ENCODE measurements around the gene MLX.

DNA sequence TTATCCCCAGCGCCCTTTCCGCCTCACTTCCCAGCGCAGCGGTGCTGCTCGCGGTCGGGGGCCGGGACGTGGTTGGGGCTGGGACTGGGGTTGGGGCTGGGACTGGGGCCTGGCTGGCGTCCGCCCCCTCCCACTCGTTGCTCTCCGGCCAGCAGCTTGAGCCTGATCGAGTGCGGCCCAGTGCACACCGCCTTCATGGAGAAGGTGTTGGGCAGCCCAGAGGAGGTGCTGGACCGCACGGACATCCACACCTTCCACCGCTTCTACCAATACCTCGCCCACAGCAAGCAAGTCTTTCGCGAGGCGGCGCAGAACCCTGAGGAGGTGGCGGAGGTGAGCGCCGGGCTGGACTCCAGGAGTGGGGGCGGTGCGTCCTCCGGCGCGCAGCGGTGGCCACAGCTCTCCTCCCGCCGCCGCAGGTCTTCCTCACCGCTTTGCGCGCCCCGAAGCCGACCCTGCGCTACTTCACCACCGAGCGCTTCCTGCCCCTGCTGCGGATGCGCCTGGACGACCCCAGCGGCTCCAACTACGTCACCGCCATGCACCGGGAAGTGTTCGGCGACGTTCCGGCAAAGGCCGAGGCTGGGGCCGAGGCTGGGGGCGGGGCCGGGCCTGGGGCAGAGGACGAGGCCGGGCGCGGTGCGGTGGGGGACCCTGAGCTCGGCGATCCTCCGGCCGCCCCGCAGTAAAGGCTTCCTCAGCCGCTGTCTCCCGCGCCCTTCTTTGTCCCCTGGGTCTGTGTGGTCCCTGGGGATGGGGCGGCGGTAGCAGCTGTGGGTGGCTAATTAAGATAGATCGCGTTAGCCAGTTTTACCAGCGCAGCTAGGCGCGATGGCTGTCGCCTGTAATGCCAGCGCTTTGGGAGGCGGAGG is 12.4 kb upstream of the MLX start:
- TF ChIP-seq POLR2A (IDR thresholded peaks at IDR 0.05), result peak in 1 of 2 donors; percentile 65
- TF ChIP-seq, protein P1, sequence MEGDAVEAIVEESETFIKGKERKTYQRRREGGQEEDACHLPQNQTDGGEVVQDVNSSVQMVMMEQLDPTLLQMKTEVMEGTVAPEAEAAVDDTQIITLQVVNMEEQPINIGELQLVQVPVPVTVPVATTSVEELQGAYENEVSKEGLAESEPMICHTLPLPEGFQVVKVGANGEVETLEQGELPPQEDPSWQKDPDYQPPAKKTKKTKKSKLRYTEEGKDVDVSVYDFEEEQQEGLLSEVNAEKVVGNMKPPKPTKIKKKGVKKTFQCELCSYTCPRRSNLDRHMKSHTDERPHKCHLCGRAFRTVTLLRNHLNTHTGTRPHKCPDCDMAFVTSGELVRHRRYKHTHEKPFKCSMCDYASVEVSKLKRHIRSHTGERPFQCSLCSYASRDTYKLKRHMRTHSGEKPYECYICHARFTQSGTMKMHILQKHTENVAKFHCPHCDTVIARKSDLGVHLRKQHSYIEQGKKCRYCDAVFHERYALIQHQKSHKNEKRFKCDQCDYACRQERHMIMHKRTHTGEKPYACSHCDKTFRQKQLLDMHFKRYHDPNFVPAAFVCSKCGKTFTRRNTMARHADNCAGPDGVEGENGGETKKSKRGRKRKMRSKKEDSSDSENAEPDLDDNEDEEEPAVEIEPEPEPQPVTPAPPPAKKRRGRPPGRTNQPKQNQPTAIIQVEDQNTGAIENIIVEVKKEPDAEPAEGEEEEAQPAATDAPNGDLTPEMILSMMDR (IDR thresholded peaks at IDR 0.05), result peak in 1 of 3 experiments; percentile 16
